NCI-H2107 treated with DMSO at 0.1 percent for 48 hours (cell line): ENCODE data around the gene RBPJ.

Experiments
- DNase-seq: peaks from one replicate; lab custom pipeline; 2025; ENCODE audit not compliant: unreplicated experiment; lab: John Stamatoyannopoulos, UW

Gene RBPJ

DNA sequence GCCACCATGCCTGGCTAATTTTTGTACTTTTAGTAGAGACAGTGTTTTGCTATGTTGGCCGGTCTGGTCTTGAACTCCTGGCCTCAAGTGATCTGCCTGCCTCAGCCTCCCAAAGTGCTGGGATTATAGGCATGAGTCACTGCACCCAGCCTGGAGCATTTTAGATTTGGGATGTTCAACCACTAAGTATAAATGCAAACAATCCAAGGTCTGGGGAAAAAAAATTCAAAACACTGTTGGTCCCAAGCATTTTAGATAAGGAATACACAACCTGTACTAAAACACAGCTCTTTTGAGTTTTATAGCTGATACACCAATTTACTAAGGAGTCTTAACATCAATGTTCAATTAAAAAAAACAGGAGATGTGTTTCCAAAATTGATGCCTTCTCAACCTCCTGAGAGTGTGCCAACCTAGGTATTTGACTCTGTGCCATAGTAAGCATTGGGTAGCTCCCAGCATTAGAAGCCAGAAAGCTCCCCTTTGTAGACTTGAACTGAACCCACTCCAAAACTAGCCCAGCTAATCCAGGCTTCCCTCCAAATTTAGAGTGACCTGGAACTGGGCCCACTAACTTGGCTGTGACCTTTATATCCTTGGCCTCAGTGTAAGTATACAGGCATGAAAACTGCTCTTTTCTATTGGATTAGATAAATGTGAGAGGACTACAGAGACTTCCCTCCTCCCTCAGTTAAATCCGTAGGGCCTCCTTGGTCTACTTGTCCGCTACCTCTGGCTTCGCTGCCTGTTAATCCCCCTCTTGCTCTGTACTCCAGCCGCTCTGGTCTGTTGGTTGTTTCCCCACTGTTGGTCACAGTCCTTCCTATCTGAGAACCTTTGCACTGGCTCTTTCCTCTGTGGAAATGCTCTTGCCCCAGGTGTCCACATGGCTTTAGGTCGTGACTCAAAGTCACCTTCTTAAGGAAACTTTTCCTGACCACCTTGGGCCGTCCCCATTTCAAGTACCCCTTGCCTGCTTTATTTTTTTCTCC lies 91.9 kb downstream of the RBPJ start:
- DNase-seq, result no peak

DNA sequence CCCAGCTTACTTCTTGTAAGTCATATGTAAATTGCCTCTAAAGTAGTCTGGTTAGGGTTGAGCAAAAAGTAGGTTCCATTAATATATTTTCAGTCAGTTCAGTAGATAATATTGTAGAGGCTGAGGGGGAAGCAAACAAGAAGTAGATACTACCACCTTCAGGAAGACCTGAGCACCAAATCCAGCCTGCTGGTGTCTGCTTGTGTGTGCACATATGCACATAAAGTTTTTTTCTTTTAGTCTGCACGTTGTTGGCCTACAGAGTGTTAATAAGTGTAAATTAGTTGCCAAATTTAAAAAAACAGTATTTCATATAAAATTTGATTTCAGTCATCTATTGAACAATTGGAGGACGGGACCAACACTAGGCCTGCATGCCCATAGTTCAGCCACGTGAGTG lies 92.8 kb downstream of the RBPJ start:
- DNase-seq, result no peak

DNA sequence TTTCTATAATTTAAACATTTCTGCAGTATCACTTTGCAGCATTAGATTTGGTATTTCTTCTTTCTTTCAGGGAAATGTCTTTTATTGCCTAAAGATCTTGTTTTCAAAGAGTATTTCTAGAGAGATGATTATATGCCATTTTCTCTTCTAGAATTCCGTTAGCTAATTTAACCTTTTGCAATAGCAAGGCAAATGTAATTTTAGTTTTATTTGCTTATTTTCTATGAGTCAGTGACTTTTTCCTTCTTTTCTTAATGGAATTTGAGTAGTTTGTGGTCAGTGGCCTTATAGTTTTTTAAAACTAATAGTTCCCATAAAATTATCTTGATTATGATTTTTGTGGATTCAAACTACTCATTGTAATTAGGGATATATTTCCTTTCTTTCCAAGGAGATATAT lies 97.3 kb downstream of the RBPJ start:
- DNase-seq, result no peak

DNA sequence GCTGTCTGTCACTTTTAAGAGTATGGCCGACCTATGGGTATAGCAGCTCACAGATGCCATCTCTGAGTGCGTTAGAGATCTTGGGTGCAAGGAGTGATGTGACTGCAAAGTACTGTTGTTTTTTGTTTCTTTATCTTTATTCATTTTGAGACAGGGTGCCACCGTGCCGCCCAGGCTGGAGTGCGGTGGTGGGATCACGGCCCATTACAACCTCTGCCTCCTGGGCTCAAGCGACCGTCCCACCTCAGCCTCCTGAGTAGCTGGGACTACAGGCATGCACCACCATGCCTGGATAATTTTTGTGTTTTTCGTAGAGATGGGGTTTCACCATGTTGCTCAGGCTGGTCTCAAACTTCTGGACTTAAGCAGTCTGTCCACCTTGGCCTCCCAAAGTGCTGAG lies 98.0 kb downstream of the RBPJ start:
- DNase-seq, result no peak

DNA sequence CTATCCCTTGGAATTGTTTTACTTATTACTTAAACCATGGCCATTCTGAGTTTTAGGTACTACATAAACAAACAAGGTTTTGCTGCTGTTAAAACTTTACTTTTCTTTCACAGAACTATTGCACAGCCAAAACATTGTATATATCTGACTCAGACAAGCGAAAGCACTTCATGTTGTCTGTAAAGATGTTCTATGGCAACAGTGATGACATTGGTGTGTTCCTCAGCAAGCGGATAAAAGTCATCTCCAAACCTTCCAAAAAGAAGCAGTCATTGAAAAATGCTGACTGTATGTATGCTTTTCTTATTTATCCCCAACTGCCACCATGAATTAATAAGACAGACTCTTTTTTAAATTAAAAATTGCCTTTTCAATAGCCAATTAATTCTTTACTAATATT lies 99.6 kb downstream of the RBPJ start:
- DNase-seq, result no peak

DNA sequence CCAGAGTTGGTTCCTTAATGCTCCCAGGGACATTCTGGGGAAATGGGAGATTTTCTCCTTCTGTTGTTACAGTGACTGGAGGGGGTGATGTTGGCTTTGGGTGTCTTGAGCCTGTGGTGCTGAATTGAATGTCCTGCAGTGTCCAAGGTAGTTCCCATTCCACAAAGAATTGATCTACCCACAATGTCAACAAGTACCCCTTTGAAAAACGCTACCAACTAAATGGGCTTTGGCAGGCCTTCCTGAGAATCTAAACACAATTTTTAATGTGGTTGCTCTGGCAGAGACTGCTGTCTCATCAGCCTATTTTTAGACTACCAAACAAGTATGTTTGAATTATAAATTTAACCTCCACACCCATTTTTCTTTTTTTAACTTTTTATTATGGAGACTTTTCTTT lies 100.1 kb downstream of the RBPJ start:
- DNase-seq, result no peak

DNA sequence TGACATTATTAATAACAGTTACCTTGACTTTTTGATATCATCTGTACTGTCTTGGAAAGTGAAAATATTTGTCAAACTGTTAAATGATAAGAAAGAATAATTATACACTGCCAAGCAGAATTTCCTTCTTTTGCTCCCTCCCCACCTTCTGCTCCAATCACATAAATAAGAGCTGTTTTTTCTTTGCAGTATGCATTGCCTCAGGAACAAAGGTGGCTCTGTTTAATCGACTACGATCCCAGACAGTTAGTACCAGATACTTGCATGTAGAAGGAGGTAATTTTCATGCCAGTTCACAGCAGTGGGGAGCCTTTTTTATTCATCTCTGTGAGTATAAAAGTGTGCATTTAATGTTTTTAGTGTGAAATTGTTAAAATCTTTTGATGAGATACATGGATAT lies 103.3 kb downstream of the RBPJ start:
- no peak for DNase-seq

DNA sequence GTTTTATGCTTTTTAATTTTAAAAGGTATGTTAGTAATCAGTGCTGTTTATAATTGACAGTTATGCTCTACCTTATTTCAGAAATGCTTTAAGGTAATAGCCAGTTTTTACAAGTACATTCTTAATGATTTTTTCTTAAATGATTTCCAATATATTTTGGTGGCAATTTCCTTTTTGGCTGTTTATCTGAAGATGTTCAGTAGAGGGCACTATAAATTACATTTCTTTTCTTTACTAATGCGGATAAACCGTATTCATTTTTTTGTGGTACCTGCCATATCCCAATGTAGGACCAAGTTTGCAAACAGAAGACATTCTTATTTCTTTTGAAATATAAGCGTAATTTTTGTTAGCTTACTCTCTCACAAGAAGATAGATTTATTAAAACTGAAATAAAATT lies 104.0 kb downstream of the RBPJ start:
- no peak for DNase-seq

DNA sequence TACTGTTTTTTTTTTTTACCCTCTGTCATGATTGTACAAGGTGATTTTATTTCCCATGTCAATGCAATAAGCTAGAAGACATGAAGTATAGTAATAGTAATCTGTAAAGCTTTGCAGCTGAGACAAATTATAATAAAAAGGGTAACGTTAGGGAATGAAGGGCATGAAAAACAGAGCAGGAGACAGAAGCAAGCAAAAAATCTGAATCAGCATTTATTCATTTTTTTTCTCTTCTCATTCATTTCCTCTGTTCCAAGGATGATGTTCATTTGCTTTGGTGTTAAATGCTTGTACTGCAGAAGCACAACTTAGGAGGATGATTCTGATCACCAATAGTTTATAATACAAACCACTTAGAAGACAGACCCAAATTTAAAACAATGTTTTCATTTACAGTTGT lies 105.1 kb downstream of the RBPJ start:
- no peak for DNase-seq

DNA sequence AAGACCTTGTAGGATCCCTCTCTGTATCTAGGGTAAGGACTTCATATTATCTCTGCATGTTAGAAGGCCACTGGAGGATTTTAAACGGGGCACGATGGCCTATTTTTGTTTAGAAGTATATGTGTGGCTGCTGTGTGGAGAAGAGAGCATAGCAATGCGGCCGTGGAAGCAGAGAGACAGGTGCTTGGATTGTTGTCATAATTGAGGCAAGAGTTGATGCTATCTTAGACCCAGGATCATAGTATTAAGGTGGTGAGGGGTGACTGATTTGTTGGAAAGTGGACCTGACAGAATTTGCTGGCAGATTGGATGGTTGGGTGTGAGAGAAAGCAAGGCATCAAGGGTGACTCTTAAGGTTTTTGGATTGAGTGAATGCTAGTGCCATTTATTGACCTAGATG lies 106.1 kb downstream of the RBPJ start:
- DNase-seq, result no peak

DNA sequence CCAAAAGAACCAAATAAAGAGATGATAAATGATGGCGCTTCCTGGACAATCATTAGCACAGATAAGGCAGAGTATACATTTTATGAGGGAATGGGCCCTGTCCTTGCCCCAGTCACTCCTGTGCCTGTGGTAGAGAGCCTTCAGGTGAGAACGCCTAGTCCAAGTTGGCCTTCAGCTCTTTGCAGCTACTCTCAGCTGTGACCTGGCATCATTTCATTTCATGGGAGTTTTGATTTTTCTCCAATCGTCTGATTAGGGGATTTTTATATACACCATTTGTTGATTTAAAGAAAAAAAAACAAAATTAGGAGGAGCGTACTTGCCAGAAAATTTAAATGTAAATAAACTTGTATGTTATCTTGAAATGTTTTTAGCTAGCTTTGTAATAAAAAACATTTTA lies 109.1 kb downstream of the RBPJ start:
- no peak for DNase-seq

DNA sequence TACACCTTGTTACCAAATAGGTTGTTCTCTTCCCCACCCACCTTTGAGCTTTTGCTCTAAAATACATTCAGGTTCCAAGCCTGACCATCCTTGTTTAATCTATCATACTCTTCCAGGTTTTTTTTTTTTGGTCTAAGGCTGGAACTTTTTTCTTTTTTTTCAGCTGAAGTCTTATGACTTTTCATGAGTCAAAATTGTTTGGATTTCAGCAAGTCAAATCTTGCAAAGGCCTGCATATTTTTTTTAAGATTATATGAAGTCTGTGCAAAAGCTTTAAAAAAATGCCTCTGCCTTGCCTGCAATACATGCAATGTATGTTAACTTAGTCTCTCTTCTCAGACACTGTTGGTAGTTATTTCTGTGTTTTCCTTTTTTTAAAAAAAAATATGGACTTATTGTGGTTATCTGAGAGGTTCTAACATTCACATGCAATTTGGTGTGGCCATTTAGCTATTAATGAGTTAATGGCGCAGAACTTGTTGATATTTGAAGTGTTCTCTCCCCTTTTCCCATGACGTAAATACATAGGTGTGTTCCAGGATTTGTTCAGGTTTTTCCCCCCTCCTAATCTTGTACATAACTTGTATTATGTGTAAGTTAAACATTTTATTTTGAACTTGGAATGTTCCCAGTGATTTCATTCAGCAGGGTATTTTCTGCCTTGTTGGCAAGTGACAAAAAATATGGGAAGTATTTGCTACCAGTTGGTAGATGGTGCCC lies 110.8 kb downstream of the RBPJ start:
- DNase-seq, result no peak

DNA sequence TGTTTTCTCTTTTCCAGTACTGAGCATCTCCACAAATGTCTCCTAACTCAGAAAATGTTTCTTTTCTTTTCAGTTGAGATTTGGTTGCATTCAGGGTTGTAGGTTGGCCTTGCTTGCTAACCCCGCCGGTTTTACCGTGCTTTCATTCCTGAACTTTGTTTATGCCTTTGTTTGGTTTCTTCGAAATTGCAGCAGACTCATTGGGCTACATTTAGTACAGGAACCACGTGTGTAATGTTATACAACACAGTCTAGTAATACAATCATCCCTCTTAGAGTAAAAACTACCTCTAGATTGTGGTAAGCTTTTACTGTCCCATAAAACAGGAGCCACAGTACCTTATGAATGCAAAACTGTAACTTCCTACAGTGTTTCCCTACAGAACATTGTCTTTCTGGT lies 111.6 kb downstream of the RBPJ start:
- no peak for DNase-seq

DNA sequence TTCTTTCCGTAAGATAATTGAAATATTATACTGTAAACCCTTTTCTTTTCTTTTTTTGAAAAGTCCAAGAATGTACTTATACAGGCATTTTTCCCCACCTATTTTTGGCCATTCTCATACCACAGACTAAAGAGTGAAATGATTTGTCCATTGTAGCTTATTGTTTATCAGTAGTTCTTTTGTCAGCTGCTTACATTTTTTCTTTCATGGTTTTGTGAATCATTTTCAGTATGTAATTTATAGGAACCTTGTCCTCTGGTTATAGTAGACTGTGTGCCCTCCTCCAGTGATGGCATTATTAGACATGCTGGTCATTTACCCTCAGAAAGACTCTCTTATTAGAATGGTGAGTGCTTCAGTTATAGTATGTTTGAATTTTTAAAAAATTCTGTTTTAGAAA lies 112.7 kb downstream of the RBPJ start:
- DNase-seq, result no peak

DNA sequence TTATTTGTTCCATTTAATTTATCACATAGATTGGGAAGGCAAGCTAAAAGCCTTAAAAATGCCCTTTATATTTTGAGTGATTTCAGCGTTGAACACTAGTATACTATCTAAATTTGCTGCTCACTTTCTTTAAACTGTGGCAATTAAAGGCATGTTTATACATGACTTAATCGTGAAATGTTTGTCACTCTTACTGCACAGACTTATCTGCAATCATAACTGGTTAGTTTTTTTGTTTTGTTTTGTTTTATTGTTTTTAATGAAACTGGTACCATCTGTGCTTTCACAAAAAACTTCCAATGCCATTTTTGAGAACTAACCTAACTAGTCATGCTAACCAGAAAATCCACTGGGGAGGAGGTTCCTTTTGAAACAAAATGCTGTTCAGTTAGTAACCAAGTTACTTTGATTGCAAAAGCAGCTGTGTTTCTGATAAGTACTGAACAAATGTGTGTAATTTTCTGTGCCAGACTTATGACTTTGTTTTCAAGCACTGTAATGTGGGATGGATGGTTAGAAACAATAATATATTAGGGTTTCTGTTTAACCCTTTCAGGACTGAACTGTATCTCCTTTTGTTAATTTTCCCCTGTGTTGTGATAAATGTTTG lies 113.3 kb downstream of the RBPJ start:
- no peak for DNase-seq

DNA sequence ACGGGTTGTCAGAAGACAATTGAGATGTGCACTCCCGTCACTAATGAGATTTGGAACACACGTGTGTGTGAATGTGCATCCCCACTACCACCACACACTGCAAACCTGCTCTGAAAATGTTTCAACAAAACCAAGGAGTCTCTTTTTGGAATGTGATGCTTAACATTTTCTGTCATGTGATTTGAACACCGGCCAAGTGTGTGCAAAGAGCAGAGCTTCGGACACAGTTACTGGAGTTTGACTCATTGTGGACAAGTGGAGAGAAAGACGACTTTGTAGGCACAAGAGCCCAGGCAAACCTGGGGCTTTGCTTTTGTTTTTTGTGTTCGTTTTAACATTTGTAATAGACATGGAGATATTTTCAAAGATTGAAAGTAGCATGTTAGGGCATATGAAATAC lies 120.3 kb downstream of the RBPJ start:
- DNase-seq, result no peak

DNA sequence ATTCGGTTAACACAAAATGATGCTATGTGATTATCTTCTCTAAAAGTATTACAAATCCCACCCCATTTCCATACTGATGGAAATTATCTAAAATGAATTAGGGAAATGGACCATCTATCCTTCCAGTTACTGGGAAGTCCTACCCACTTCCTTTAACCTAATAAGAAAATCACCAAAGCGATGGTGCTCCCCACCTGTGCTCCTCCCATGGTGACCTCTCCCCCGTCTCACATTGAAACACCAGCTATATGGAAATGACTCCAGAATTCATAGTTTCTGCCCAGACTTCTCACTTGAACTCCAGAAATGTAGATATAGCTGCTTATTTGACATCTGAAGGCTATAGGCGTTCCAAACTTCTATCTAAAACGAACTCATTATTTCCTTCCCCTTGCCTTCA lies 121.0 kb downstream of the RBPJ start:
- no peak for DNase-seq

DNA sequence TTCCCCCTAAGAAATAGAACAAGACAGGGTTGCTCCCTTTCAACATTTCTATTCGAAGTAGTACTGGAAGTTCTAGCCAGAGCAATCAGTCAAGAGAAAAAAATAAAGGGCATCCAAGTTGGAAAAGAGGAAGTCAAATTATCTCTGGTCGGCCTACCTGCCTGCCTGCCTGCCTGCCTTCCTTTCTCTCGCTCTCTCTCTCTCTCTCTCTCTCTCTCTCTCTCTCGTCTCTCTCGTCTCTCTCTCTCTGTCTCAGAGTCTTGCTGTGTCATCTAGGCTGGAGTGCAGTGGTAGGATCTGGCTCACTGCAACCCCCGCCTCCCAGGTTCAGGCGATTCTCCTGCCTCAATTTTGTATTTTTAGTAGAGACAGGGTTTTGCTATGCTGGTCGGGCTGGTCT lies 126.6 kb downstream of the RBPJ start:
- DNase-seq, result no peak

DNA sequence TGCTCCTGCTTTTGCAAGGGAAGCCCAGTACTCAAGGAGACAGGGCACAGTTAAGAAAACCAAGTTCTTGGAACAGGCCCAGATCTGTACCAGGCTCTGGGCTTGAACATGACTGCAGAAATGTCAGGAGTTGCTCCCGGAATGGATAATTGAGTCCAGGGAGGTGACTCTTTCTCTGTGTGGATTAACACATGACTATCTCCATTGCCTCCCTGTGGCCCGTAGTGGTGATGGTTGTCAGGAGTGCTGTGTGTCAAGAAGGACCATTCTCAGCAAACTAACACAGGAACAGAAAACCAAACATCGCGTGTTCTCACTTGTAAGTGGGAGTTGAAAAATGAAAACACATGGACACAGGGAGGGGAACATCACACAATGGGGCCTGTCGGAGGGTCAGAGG lies 129.6 kb downstream of the RBPJ start:
- no peak for DNase-seq

DNA sequence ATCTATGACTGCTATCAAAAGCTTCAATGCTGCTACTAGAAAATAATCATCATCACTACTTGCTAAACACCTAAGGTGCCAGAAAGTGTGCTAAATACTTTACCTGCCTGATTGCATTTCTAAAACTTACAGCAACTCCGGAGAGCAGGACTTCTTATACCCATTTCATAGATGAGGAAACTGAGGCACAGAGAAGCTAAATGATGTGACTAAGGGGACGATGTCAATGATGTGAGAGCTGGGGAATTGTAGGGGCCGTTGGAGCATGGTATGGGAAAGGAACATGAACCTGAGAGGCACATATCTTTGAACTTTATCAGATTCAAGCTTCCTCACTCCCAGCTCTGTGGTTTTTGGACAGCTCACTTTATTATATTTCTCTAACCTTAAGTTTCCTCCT lies 130.8 kb downstream of the RBPJ start:
- no peak for DNase-seq

DNA sequence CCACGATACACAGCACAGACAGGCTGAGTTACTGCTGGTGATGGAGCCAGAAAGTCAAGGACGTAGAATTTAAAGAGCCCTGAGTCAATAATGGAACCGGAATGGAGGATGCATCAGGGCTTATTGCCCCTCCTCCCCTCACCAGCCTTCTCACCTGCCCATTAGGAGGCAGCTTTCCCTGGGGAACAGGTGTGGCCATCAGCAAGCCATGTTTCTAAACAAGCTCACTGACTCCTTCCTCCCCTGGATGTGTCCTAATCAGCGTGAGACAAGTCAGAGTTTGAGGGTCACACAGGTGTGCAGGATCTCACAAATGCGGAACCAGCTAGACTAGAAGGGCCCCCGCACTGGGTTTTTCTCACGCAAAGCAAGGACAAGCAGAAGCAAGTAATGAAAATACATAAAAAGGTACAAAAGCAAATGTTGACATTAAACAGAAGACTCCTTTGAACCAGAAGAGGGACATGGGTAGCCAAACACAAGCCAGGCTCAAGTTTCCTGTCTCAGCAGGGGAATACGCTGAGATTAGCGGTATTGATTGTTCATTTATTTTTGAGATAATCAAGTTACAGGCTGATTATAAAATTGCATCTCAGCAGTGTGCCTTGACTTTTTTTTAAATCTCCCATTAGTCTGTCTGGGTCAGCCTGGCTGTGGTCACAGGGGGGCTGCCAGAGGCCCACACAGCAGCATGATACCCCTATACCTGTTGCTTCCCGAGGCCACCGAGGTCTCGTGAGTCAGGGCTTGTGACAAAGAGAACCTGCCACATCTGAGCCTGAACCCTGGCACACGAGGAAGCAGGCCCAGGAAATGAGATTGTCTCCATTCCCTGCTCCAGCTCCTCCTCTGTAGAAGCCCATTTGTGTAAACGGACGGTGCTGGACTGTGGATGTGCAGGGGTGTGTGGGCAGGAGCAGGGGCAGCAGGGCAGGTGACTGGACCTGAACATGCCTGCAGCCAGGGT lies 132.0 kb downstream of the RBPJ start:
- peak; percentile 62 for DNase-seq
